ENCODE results near the gene ENOPH1.

Gene ENOPH1

DNA sequence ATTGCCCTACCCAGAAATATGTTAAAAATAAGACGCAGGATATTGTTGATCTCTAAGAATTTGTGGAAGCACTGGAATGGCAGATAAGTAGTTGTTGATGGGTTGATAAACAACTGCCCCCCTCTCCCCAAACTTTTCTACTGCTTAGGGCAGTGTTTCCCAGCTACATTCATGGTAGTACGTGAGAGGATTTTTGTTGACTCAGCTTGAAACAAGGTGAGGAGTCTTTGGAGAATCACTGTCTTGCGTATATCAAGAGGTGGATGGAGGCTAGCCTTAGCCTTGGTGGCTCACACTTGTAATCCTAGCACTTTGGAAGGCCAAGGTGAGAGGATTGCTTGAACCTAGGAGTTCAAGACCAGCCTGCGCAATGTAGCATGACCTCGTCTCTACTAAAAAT lies 5.7 kb downstream of the ENOPH1 start:
- TF ChIP-seq, protein P1, sequence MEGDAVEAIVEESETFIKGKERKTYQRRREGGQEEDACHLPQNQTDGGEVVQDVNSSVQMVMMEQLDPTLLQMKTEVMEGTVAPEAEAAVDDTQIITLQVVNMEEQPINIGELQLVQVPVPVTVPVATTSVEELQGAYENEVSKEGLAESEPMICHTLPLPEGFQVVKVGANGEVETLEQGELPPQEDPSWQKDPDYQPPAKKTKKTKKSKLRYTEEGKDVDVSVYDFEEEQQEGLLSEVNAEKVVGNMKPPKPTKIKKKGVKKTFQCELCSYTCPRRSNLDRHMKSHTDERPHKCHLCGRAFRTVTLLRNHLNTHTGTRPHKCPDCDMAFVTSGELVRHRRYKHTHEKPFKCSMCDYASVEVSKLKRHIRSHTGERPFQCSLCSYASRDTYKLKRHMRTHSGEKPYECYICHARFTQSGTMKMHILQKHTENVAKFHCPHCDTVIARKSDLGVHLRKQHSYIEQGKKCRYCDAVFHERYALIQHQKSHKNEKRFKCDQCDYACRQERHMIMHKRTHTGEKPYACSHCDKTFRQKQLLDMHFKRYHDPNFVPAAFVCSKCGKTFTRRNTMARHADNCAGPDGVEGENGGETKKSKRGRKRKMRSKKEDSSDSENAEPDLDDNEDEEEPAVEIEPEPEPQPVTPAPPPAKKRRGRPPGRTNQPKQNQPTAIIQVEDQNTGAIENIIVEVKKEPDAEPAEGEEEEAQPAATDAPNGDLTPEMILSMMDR (IDR thresholded peaks at IDR 0.05; ENCODE audit: low read depth, low read length), result no peak
- no peak overlapping the region for H3K4me3 ChIP-seq (ENCODE audit: low read depth, low read length)

DNA sequence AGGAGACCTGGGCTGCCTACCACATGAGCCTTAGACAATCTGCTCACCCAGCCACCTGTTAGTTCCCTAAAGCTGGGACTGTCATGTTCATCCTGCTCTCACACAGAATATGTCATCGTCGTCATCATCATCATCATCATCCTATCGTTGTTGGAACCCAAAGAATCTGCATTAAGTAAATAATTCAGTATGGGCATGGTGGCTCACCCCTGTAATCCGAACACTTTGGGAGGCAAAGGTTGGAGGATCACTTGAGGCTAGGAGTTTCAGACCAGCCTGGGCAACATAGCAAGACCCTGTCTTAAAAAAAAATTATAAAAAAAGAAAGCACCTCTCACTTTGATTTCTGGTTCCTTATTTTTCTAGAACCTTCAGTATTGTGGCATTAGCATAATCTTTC lies 6.4 kb downstream of the ENOPH1 start:
- TF ChIP-seq, protein P1 (IDR thresholded peaks at IDR 0.05; ENCODE audit: low read depth, low read length), result no peak

DNA sequence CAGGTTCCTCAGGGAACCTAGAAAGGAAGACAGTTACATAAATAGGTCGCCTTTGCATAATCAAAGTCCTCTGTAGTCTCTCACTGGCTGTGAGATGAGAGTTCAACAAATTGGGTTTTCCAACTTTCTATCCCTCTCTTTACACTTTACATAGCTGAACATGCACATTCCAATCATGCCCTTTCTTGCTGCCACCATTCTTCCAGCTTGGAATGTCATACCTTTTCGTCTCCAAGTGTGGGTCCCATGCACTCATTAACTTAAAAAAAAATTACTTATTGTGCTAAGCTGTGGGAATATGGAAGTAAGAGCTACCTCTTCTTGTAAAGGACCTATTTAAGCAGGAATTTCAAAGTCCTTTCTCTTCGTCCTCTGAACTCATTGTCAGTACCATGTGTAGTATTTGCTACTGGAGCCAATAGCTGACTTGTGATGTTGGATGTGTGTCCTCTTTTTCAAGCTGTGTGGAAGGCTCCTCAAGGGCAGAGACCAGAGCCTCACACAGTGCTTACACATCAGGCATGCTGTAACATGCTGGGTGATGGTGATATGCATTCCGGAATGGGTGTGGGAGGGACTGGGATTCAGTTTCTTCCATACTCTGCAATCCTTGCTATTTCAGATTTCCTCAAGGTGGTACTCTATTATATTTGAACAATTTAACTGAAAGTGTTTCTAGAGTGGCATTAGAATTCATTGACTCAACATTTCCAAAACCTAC lies 7.1 kb downstream of the ENOPH1 start:
- TF ChIP-seq, protein P1 (IDR thresholded peaks at IDR 0.05; ENCODE audit: low read depth, low read length), result no peak
- no peak overlapping the region for H3K4me3 ChIP-seq (ENCODE audit: low read depth, low read length)

More for the DNA sequence above, 6.4 kb downstream of the ENOPH1 start:
- no peak overlapping the region for H3K4me3 ChIP-seq (ENCODE audit: low read depth, low read length)

DNA sequence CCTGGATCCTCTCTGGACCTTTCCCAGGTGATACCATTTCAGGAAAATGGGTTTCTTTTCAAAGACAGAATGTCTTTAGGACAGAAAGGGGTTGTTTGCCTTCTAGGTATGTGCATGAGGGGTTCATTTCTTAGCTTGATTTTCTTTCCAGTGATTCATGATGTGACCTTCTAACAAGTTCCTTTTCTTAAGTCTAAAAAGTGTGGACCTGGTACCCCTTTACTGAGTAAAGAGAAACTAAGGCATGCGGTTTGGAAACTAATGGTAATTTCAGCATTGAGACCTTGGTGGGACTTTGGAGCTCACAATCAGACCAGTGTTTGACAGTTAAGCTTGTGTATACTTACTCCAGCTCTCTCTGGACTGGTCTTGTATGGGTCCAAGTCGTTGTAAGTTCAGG lies 8.7 kb downstream of the ENOPH1 start:
- TF ChIP-seq, protein P1 (IDR thresholded peaks at IDR 0.05; ENCODE audit: low read depth, low read length), result no peak
- no peak overlapping the region for H3K4me3 ChIP-seq (ENCODE audit: low read depth, low read length)

DNA sequence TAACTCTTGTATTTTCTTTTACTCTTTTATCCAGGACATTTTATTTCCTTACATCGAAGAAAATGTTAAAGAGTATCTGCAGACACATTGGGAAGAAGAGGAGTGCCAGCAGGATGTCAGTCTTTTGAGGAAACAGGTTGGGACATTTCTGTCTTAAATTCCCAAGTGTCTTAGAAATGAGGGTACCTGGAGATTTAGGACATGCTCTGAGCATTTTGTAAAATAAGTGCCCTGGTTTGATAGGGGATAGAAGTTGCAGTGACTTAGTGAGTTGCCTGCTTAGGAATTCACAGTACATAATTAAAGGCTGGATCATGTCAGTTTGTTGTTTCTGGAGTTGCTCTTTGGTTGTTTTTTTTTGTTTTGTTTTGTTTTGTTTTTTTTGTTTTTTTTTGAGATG lies 17.5 kb downstream of the ENOPH1 start:
- TF ChIP-seq, protein P1 (IDR thresholded peaks at IDR 0.05; ENCODE audit: low read depth, low read length), result no peak
- H3K4me3 ChIP-seq (ENCODE audit: low read depth, low read length), result no peak overlapping the region

DNA sequence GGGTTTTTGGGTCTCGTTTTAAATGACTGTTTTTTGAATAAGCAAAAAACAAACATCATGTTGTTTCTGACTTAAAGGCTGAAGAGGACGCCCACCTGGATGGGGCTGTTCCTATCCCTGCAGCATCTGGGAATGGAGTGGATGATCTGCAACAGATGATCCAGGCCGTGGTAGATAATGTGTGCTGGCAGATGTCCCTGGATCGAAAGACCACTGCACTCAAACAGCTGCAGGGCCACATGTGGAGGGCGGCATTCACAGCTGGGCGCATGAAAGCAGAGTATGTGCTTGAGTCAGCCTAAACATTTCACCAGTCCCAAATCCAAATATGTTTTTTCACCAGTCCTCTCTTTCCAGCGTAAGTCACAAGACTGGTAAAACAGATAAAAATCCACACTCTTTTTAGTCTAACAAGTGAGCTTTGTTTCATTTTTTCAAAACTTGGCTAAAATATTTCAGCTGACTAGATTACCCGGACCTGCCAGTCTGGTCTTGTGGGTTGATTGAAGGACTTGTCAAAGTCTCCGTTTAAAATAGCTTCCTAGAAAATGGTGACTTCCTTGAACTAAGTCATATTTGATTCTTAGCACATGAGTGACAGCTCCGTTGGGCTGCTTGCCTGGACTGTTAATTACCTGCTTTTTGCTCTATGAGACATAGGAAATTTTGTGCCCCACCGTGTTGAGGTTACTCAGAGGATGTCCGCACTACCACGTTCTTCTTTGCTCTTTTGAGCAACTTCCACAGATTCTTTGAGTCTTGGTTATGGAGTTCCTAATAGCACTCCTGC lies 20.8 kb downstream of the ENOPH1 start:
- no peak overlapping the region for H3K4me3 ChIP-seq (ENCODE audit: low read depth, low read length)
- TF ChIP-seq, protein P1 (IDR thresholded peaks at IDR 0.05; ENCODE audit: low read depth, low read length), result no peak

DNA sequence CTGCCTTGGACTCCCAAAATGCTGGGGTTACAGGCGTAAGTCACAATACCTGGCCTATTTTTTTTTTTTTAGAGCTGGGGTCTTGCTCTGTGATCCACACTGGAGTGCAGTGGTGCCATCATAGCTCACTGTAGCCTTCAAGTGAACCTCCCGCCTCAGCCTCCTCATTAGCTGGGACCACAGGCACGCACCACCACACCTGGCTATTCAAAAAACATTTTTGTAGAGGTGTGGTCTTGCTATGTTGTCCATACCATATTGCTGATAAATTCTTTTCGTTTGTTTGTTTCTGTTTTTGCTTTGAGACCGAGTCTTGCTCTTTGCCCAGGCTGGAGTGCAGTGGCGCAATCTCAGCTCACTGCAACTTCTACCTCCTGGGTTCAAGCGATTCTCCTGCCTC lies 21.6 kb downstream of the ENOPH1 start:
- H3K4me3 ChIP-seq (ENCODE audit: low read depth, low read length), result no peak overlapping the region
- TF ChIP-seq, protein P1 (IDR thresholded peaks at IDR 0.05; ENCODE audit: low read depth, low read length), result no peak
